ENCODE results near the gene MBOAT2. TPM values are rescaled to one million over a fixed set of nuclear protein-coding genes. Genes with fewer than 3 reads are reported as not detected.

Gene MBOAT2
- total RNA-seq, 1 donor from 2014 or later: 94.7 TPM

DNA sequence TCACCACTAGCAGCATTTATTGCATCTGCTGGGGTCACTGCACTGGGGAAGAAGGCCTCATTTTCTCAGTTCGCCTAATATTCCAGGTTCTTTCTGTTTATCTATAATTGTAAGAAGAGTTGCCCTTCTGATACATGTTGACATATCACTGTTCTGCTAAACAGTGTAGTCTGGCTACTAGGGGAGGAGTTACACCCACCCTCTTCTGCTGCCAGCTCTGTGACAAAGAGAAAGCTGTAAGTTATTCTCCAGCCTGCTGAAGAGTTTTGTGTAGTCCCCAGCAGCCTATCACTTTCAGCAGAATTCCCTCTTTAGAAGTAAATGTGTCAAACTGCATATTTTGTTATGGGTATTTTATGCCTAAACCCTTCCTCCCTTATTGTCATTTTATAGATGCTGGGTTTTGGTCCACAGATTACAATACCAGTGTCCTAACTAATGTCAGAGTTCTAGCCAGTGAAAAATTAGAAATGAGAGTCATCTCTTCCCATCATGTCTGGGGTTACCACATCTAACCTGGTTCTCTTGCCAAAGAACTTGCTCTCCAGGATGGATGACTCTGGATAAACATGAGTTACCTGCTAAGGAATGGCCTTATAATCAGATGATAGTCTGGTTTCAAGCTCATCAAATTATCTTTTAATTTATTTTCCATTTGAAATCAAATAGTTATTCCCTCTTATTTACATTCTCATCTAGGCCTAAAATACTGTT, 5.6 kb upstream of the MBOAT2 start:
- Mint-ChIP-seq H3K27ac (ENCODE audit: unreplicated experiment) (no peak overlapping the region), H3K36me3 (ENCODE audit: unreplicated experiment) (peaks cover 3% of the 10 kb centered on the region), H3K9me3 (ENCODE audit: unreplicated experiment) (no peaks in the 10 kb centered on the region), H3K4me3 (ENCODE audit: unreplicated experiment) (no peak overlapping the region), H3K4me1 (ENCODE audit: unreplicated experiment) (peaks cover 46% of the 10 kb centered on the region), H3K27me3 (ENCODE audit: unreplicated experiment) (peaks cover 7% of the 10 kb centered on the region)
- TF ChIP-seq, protein P1, sequence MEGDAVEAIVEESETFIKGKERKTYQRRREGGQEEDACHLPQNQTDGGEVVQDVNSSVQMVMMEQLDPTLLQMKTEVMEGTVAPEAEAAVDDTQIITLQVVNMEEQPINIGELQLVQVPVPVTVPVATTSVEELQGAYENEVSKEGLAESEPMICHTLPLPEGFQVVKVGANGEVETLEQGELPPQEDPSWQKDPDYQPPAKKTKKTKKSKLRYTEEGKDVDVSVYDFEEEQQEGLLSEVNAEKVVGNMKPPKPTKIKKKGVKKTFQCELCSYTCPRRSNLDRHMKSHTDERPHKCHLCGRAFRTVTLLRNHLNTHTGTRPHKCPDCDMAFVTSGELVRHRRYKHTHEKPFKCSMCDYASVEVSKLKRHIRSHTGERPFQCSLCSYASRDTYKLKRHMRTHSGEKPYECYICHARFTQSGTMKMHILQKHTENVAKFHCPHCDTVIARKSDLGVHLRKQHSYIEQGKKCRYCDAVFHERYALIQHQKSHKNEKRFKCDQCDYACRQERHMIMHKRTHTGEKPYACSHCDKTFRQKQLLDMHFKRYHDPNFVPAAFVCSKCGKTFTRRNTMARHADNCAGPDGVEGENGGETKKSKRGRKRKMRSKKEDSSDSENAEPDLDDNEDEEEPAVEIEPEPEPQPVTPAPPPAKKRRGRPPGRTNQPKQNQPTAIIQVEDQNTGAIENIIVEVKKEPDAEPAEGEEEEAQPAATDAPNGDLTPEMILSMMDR (IDR thresholded peaks at IDR 0.05): no peak
- DNase-seq (ENCODE audit: extremely low spot score, unreplicated experiment): no peak

DNA sequence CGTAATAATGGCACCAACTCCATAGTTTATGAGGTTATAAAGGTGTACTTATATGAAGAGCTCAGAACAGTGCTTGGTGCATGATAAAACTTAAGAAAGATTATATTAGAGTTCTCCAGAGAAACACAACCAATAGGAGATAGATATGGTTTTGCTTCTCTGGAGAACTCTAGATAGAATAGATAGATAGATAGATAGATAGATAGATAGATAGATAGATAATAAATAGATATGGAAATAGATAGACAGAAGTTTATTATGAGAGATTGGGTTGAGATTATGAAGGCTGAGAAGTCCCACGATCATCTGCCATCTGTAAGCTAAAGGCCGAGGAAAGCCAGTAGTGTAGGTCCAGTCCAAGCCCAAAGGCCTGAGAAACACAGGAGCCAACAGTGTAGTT, 2.9 kb upstream of the MBOAT2 start:
- DNase-seq (ENCODE audit: extremely low spot score, unreplicated experiment): no peak
- H3K36me3 Mint-ChIP-seq (ENCODE audit: unreplicated experiment): peaks cover 3% of the 10 kb centered on the region
- no peaks in the 10 kb centered on the region for H3K9me3 Mint-ChIP-seq (ENCODE audit: unreplicated experiment)
- no peak overlapping the region for H3K4me3 Mint-ChIP-seq (ENCODE audit: unreplicated experiment)
- no peak overlapping the region for H3K27ac Mint-ChIP-seq (ENCODE audit: unreplicated experiment)
- peaks cover 49% of the 10 kb centered on the region for H3K4me1 Mint-ChIP-seq (ENCODE audit: unreplicated experiment)
- H3K27me3 Mint-ChIP-seq (ENCODE audit: unreplicated experiment): no peaks in the 10 kb centered on the region
- TF ChIP-seq, protein P1 (IDR thresholded peaks at IDR 0.05): no peak

DNA sequence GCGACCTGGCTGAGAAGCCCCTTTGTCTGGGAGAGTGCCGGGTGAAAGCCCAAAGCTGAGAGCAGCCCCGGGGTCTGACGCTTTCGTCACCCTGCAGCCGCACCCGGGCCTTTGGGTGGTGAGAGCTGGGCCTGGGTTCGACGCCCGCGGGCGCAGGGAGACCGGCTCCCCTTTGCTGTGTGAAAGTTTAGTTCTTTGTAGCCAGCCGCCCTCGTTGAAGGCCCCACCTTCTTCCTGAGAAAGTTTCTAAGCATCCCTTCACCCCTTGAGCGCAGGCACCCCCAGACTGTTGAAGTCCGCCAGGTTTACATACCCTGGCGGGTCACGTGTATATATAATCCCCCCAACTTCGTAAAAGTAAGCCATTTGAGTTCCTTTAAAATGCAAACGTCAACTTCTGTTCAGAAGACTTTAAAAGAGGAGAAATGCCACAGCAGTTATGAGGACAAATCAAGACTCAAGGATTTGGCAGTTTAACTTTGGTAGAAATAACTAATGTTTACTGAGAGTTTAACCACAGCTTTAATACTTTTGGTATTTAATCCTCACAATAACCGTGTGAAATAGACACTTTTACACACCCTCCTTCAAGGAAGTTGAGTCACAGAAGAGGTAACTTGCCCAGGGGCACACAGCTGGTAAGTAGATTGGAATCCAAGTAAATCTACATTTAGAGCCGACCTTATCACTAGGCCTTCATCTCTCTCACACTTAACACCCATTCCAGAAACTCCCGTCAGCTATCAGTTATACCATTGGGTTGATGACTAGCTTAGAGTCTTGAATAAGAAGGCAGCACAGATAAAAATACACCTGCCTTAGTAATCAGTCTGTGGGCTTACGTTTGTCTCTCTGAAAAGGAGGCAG, 1.1 kb upstream of the MBOAT2 start:
- Mint-ChIP-seq H3K27me3 (ENCODE audit: unreplicated experiment) (no peaks in the 10 kb centered on the region), H3K9me3 (ENCODE audit: unreplicated experiment) (no peaks in the 10 kb centered on the region), H3K4me1 (ENCODE audit: unreplicated experiment) (peaks cover 45% of the 10 kb centered on the region), H3K27ac (ENCODE audit: unreplicated experiment) (peak overlapping the region; percentile 84), H3K36me3 (ENCODE audit: unreplicated experiment) (peaks cover 3% of the 10 kb centered on the region), H3K4me3 (ENCODE audit: unreplicated experiment) (peak overlapping the region; percentile 79)
- TF ChIP-seq, protein P1 (IDR thresholded peaks at IDR 0.05): no peak
- no peak for DNase-seq (ENCODE audit: extremely low spot score, unreplicated experiment)

DNA sequence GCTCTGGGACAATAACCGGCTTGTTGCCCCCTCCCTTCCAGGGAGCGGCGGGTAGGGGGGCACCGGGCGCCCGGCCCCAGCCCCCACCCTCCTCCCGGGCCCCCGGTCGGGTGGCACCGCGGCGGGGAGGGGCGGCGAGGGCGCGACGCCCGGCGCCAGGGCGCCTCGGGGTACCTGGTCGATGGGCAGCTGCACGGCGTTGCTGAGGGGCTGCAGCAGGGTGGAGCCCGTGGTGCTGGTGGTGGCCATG, 193 bp downstream of the MBOAT2 start:
- Mint-ChIP-seq H3K4me1 (ENCODE audit: unreplicated experiment) (peaks cover 50% of the 10 kb centered on the region), H3K27me3 (ENCODE audit: unreplicated experiment) (no peaks in the 10 kb centered on the region), H3K27ac (ENCODE audit: unreplicated experiment) (no peak overlapping the region), H3K36me3 (ENCODE audit: unreplicated experiment) (peaks cover 3% of the 10 kb centered on the region), H3K9me3 (ENCODE audit: unreplicated experiment) (no peaks in the 10 kb centered on the region), H3K4me3 (ENCODE audit: unreplicated experiment) (no peak overlapping the region)
- TF ChIP-seq, protein P1 (IDR thresholded peaks at IDR 0.05): no peak
- no peak for DNase-seq (ENCODE audit: extremely low spot score, unreplicated experiment)

DNA sequence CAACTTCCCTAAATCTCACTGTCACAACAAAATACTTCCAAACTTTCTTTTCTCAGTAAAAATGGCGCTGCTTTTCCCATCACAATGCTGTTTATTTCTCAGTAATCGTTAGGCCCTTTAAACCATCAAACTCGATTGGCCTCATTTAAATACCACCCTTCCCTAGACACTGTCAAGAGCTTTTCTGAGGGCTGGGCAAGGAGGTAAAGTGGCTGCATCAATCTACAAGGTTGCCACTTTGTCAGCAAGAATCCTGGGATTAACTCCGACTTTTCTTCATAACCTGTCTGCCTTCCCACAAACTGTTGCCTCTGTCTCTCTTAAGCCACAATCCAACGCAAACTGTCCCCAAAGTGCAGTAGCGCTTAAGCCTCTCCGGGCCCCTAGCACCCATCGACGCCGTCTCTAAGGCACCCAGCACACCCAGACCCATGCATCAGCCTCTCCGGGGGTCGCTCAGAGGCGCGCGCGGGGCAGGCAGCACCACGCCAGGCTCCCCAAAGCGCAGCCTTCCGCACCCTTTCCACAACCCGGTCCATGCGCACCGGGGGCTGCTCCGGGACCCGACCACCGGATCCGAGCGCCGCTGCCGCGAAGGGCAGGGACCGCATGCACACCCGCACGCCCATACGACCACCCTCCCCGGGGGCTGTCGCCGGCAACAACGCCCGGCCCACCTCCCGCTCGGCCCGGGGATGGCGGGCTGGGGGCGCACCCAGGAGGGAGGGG, 683 bp downstream of the MBOAT2 start:
- Mint-ChIP-seq H3K27me3 (ENCODE audit: unreplicated experiment) (no peaks in the 10 kb centered on the region), H3K4me3 (ENCODE audit: unreplicated experiment) (peak overlapping the region; percentile 94), H3K9me3 (ENCODE audit: unreplicated experiment) (no peaks in the 10 kb centered on the region), H3K36me3 (ENCODE audit: unreplicated experiment) (peaks cover 3% of the 10 kb centered on the region), H3K4me1 (ENCODE audit: unreplicated experiment) (peaks cover 55% of the 10 kb centered on the region), H3K27ac (ENCODE audit: unreplicated experiment) (peak overlapping the region; percentile 91)
- DNase-seq (ENCODE audit: extremely low spot score, unreplicated experiment): no peak
- TF ChIP-seq, protein P1 (IDR thresholded peaks at IDR 0.05): no peak
